Effector memory CD8-positive, alpha-beta T cell (primary cell): Measurements from ENCODE around the gene MOXD1.

Source experiments
- ATAC-seq: fragments of 150-1000 bp; cut with Tn5 transposase; replicated peaks from 2 replicates; pipeline ENCODE4 v1.10.0; 2021; ENCODE audit warnings: mild to moderate bottlenecking, moderate library complexity
- DNase-seq, 3 experiments: peaks; one replicate each; pipeline ENCODE4 v3.0.0; 2021
- H3K27ac Mint-ChIP-seq, 2 donors: one replicate each; pipeline ENCODE4 v1.8.0; 2022; ENCODE audit warnings: mild to moderate bottlenecking in 2 of 2, mixed read lengths in 2 of 2, moderate library complexity in 2 of 2
- H3K27me3 Mint-ChIP-seq, 2 donors: one replicate each; pipeline ENCODE4 v1.8.0; 2022; ENCODE audit warnings: mixed read lengths in 2 of 2
- H3K36me3 Mint-ChIP-seq: one replicate; pipeline ENCODE4 v1.8.0; 2022; ENCODE audit warnings: mild to moderate bottlenecking, moderate library complexity, mixed read lengths; ENCODE audit not compliant: insufficient read depth
- H3K4me1 Mint-ChIP-seq, 2 donors: one replicate each; pipeline ENCODE4 v1.8.0; 2022; ENCODE audit warnings: low read depth in 2 of 2, mixed read lengths in 2 of 2
- H3K4me3 Mint-ChIP-seq, 2 donors: one replicate each; pipeline ENCODE4 v1.8.0; 2022; ENCODE audit warnings: mild to moderate bottlenecking in 2 of 2, mixed read lengths in 2 of 2, moderate library complexity in 2 of 2
- H3K9me3 Mint-ChIP-seq, 2 donors: one replicate each; pipeline ENCODE4 v1.8.0; 2022; ENCODE audit warnings: mixed read lengths in 2 of 2

Gene MOXD1

GRCh38 chr6:132252113-132252512, 149.2 kb downstream of the MOXD1 start:
- H3K9me3 Mint-ChIP-seq, result no peaks in the 10 kb centered on the region
- H3K36me3 Mint-ChIP-seq, result no peaks in the 10 kb centered on the region
- no peak overlapping the region for H3K27ac Mint-ChIP-seq
- H3K4me1 Mint-ChIP-seq, result no peaks in the 10 kb centered on the region
- H3K27me3 Mint-ChIP-seq, result peaks cover 26 to 42% of the 10 kb centered on the region in 2 donors
- DNase-seq, result no peak
- no peak overlapping the region for H3K4me3 Mint-ChIP-seq
- no peak for ATAC-seq

GRCh38 chr6:132251711-132252110, 149.6 kb downstream of the MOXD1 start:
- Mint-ChIP-seq H3K36me3 (no peaks in the 10 kb centered on the region), H3K27ac (no peak overlapping the region), H3K27me3 (peaks cover 26 to 44% of the 10 kb centered on the region in 2 donors), H3K4me1 (no peaks in the 10 kb centered on the region), H3K9me3 (no peaks in the 10 kb centered on the region), H3K4me3 (no peak overlapping the region)
- ATAC-seq, result no peak
- no peak for DNase-seq

- DNase-seq (no peak), ATAC-seq (no peak)
- no peak overlapping the region for H3K27ac Mint-ChIP-seq
- no peaks in the 10 kb centered on the region for H3K9me3 Mint-ChIP-seq
- H3K36me3 Mint-ChIP-seq, result peaks cover 4% of the 10 kb centered on the region
- peaks cover 17 to 32% of the 10 kb centered on the region in 2 donors for H3K27me3 Mint-ChIP-seq
- no peaks in the 10 kb centered on the region for H3K4me1 Mint-ChIP-seq
- no peak overlapping the region for H3K4me3 Mint-ChIP-seq
Measured at GRCh38 chr6:132247381-132248159, 153.7 kb downstream of the MOXD1 start.

- Mint-ChIP-seq H3K4me1 (no peaks in the 10 kb centered on the region), H3K27ac (no peak overlapping the region), H3K36me3 (peaks cover 4% of the 10 kb centered on the region), H3K27me3 (peaks cover 17 to 26% of the 10 kb centered on the region in 2 donors), H3K4me3 (no peak overlapping the region), H3K9me3 (no peaks in the 10 kb centered on the region)
- DNase-seq (no peak), ATAC-seq (no peak)
Measured at GRCh38 chr6:132246632-132247270, 154.5 kb downstream of the MOXD1 start.

- no peak overlapping the region for H3K27ac Mint-ChIP-seq
- H3K36me3 Mint-ChIP-seq, result peaks cover 4% of the 10 kb centered on the region
- ATAC-seq, result no peak
- no peaks in the 10 kb centered on the region for H3K4me1 Mint-ChIP-seq
- H3K27me3 Mint-ChIP-seq, result peaks cover 17 to 22% of the 10 kb centered on the region in 2 donors
- H3K9me3 Mint-ChIP-seq, result no peaks in the 10 kb centered on the region
- H3K4me3 Mint-ChIP-seq, result no peak overlapping the region
- no peak for DNase-seq
Measured at GRCh38 chr6:132246120-132246617, 155.1 kb downstream of the MOXD1 start.
